Skeletal muscle tissue (tissue), 4 donors: ENCODE data around the gene VIPR2. TPM values are rescaled to one million over a fixed set of nuclear protein-coding genes. Genes with fewer than 3 reads are reported as not detected.
"Not testable (repeated sequence)": the region's sequence is repeated elsewhere in the genome, so short reads cannot be mapped to it uniquely, and the experiment has no call there.

ENCODE experiments used
- H3K27ac ChIP-seq: one replicate; pipeline ENCODE4 v1.7.0; 2013; ENCODE audit warnings: mild to moderate bottlenecking, low read depth, low read length, inconsistent platforms
- H3K27me3 ChIP-seq, 3 donors: one replicate each; pipeline ENCODE4 v1.7.0; 2013; ENCODE audit warnings: low read length in 3 of 3; ENCODE audit not compliant: control insufficient read depth in 3 of 3, insufficient read depth in 3 of 3
- H3K36me3 ChIP-seq, 3 donors: one replicate each; pipeline ENCODE4 v1.7.0; 2013; ENCODE audit warnings: low read length in 3 of 3; ENCODE audit not compliant: control insufficient read depth in 3 of 3, insufficient read depth in 3 of 3
- H3K4me1 ChIP-seq, 3 donors: one replicate each; pipeline ENCODE4 v1.7.0; 2013; ENCODE audit warnings: low read length in 3 of 3, mild to moderate bottlenecking in 3 of 3; ENCODE audit not compliant: control insufficient read depth in 3 of 3, insufficient read depth in 3 of 3
- H3K4me3 ChIP-seq, 3 donors: one replicate each; pipeline ENCODE4 v1.7.0; 2013; ENCODE audit warnings: low read length in 3 of 3
- H3K9ac ChIP-seq, 3 donors: one replicate each; pipeline ENCODE4 v1.7.0; 2013; ENCODE audit warnings: low read length in 3 of 3, mild to moderate bottlenecking in 3 of 3, moderate library complexity in 2 of 3, low read depth in 1 of 3
- H3K9me3 ChIP-seq, 3 donors: one replicate each; pipeline ENCODE4 v1.7.0; 2013; ENCODE audit warnings: low read length in 3 of 3; ENCODE audit not compliant: control insufficient read depth in 3 of 3
- total RNA-seq: library from RNA; depleted of rRNA; stranded (reverse); fragments of >200 nt; gene quantifications from one replicate; pipeline ENCODE4 v1.2.3, GENCODE V29; 2014
- donor health status: Osteomylitis.

The VIPR2 gene
- total RNA-seq, 1 donor from 2014 or later: 6.3 TPM

DNA sequence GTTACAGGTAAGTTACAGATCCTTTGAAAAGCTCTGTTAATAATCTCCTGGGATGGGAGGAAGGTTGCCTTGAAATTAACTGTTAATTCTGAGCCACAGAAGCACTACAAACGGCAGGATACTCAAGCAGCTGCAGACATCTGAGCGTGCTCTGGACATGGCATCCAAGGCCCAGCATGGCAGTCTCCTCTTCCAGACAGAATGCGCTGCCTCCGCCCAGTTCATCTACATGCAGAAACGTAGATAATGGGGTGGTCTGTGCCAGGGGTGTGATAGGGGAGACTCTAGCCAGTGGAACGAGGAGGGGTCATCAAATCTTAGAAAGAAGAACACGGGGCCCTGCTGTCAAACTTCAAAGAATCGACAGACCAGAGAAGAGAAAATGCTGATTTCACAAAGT lies 13.8 kb downstream of the VIPR2 start:
- H3K4me1 ChIP-seq: no peaks in the 10 kb centered on the region
- H3K9ac ChIP-seq: no peak overlapping the region
- no peaks in the 10 kb centered on the region for H3K36me3 ChIP-seq
- no peak overlapping the region for H3K4me3 ChIP-seq
- H3K27me3 ChIP-seq: peaks cover 0 to 5% (median 2%) of the 10 kb centered on the region in 3 donors
- no peaks in the 10 kb centered on the region for H3K9me3 ChIP-seq
- no peak overlapping the region for H3K27ac ChIP-seq

DNA sequence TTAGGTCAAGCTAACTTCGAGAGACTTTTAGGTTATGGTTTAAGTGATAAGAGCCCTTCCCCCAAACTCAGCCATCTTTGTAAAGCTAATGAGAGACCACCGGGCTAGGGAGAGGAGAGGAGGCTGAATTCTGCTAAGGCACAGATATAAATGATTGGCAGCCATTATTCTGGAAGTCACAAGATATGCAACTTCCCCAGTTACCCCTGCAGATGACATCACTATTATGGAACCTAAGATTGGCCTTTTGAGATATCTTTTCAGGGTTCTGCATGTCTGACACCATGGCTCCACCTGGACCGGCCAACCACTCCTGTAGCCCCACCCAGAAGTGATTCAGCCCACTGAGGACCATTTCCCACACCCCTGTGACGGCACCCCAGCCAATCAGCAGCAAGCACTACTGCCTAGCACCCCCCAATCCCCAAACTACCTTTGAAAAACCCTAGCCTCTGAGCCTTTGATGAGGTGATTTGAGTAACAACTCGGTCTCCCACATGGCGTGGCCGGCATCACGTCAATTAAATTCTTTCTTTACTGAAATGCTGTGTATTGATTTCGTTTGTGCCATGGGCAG lies 14.4 kb downstream of the VIPR2 start:
- no peak overlapping the region for H3K27ac ChIP-seq

DNA sequence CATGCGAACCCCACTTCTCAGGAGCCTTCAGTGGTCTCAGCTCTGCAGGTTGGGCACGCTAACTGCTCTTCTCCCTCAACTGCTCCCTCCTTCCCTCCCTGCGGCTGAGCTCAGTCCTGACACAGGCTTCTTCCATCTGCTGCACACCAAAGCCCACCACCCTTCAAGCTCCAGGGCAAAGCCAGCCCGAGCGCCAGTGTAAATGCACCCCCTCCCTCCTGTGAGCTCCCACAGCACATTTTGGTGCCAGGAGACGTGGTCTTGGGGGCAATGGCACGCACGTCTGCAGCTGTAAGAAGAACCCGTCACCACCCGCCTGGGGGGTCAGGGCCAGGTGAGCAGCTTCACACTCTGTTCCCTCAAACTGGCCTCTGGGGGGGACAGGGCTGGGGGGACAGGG lies 15.9 kb downstream of the VIPR2 start:
- H3K4me1 ChIP-seq: no peaks in the 10 kb centered on the region
- peaks cover 0 to 5% (median 2%) of the 10 kb centered on the region in 3 donors for H3K27me3 ChIP-seq
- no peaks in the 10 kb centered on the region for H3K9me3 ChIP-seq
- H3K36me3 ChIP-seq: no peaks in the 10 kb centered on the region
- H3K4me3 ChIP-seq: no peak overlapping the region
- no peak overlapping the region for H3K9ac ChIP-seq
- no peak overlapping the region for H3K27ac ChIP-seq

More for the DNA sequence above, 14.4 kb downstream of the VIPR2 start:
- no peak overlapping the region for H3K4me3 ChIP-seq
- no peak overlapping the region for H3K9ac ChIP-seq
- H3K9me3 ChIP-seq: no peaks in the 10 kb centered on the region
- no peaks in the 10 kb centered on the region for H3K36me3 ChIP-seq
- H3K27me3 ChIP-seq: peaks cover 0 to 5% (median 2%) of the 10 kb centered on the region in 3 donors
- no peaks in the 10 kb centered on the region for H3K4me1 ChIP-seq

DNA sequence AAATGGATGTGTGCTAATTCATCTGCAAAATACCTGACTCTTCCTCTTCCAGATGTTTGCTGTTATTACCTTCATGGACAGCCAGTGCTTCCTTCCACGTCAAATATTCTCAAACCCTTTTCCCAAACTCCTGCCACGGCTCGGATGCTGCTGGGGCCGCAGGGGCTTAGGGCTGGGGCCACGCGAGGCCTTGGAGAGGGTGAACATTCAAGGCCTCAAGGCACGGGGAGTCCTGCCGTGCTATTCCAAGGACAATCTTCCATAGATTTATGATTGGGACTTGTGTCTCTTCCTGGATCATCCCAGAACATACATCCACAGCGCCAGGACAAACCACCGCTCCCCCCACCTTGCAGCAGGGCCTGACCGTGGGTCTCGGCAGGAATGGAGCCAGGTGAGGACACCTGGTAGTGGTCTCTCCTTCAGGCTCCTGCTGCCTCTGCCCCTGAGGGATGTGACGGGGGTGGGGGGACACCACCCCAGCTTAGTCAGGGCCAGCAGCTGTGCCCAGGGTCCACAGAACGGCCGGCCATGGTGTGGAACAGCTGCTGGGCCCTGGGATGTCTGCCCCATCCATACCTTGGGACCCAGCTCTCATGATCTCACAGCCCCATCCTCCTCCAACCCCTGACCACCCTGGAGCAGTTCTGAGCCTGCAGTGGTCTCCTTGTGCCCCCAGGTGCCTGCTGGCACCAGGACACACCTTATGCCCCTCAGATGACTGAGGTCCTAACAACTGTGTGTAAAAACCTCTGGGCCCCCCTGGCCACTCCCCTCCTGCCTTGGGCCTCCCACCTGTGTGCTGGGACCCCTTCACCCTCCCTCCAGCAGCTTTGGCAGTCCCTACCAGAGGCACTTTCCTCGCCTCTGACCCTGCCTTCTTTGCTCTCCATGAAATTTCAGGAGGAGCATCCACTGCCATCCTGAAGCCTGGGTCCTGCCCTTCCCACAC lies 16.7 kb downstream of the VIPR2 start:
- Histone ChIP-seq H3K4me1 (no peaks in the 10 kb centered on the region), H3K27me3 (peaks cover 0 to 5% (median 2%) of the 10 kb centered on the region in 3 donors), H3K9ac (no peak overlapping the region), H3K9me3 (no peaks in the 10 kb centered on the region), H3K4me3 (no peak overlapping the region), H3K27ac (no peak overlapping the region), H3K36me3 (no peaks in the 10 kb centered on the region)

DNA sequence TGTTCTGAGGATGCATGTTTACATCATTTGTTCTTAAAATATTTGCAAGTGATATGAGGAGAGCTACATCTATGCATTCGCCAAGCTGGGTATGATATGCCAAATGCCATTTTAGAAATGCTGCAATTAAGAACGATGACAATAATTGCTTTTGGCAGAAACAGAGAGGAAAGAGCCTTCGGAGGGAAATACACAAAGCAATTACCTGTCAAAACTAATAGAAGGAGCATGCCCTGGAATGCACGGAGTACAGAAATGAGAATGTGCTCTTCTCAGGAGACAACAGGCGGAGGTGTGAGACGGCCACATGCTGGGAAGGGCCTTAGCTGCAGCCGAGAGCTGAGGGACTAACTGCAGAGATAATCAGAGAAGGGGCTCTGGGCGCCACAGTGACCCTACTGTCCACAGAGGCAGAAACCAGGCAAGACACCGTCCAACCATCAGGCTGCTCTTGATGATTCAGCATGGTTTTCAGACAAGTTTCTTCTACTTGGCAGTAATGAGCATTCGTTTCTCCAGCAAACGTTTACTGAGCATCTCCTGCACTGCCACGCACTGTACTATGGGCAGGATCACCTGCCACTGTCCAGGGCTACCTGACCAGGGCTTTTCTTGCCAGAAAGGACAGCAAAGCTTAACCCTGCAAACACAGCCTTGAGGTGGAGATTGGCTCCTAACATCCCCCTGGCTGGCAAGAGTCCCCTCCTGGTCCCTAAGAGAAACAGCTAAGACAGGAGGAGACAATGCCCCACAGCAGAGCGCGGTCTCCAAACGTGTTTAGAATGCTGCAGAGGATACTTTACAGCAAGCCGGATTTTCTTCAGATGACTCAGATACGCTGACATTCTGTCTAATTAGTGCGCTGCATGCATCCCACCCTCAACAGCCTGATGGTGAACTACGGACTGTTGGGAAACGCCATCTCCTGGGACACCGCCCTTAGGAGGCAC lies 18.1 kb downstream of the VIPR2 start:
- H3K9me3 ChIP-seq: no peaks in the 10 kb centered on the region
- H3K27me3 ChIP-seq: peaks cover 0 to 5% (median 2%) of the 10 kb centered on the region in 3 donors
- H3K36me3 ChIP-seq: no peaks in the 10 kb centered on the region
- no peak overlapping the region for H3K4me3 ChIP-seq
- H3K9ac ChIP-seq: no peak overlapping the region
- H3K27ac ChIP-seq: no peak overlapping the region
- H3K4me1 ChIP-seq: no peaks in the 10 kb centered on the region

DNA sequence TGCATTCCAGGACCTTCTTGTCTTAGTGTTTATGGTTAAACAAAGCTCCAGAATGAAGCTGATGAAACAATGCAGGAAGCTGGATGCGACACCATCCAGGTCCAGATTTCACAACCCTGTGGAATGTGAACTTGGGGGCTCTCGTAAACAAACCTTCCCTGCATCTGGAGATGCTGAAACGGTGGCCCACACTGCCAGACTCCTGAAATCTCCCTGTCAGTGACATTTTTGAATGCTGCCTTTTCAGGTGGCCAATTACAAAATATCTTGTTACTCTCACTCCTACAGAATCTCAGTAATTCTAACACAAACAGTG lies 18.8 kb downstream of the VIPR2 start:
- Histone ChIP-seq H3K27ac (no peak overlapping the region), H3K9ac (no peak overlapping the region), H3K27me3 (peaks cover 0 to 5% (median 2%) of the 10 kb centered on the region in 3 donors), H3K4me1 (no peaks in the 10 kb centered on the region), H3K4me3 (no peak overlapping the region), H3K9me3 (no peaks in the 10 kb centered on the region), H3K36me3 (no peaks in the 10 kb centered on the region)

DNA sequence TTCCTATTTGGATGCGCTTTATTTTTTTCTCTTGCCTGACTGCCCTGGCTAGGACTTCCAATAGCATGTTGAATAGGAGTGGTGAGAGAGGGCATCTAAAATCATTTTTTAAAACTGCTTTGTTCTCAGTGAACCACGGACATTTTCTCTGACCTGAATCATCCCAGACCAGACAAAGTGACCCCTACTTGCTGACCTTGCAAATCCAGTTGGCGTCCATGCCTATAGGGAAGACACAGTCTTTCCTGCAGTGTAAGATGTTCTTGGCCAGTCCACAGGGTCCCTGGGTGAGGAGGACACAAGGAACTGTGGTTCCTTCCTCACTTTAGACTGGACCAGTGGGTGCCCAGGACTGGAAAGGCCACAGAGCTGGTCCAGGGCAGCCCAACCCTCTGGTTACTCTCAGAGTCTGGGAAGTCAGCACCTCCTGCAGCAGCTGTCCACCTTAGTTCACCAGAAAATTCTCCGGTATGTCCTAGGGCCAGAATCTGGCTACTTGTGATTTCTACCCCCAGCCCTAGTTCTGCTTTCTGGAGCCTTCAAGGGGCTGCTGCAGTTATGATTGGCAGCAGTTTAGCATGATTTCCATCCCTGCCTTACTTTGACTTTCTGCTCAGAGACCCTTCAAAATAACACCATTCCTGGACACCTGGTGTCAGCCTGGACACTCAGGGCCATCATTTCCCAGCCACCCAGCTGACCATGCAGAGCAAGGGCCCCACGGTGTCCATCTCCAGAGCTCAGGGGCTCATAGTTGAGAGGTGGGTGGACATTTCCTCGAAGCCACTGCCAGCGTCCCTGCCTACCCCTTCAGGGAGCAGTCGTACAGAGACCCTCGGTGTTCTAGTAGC lies 19.3 kb downstream of the VIPR2 start:
- Histone ChIP-seq H3K9ac (no peak overlapping the region), H3K36me3 (no peaks in the 10 kb centered on the region), H3K27ac (no peak overlapping the region), H3K9me3 (no peaks in the 10 kb centered on the region), H3K4me1 (no peaks in the 10 kb centered on the region), H3K4me3 (no peak overlapping the region), H3K27me3 (peaks cover 0 to 8% (median 2%) of the 10 kb centered on the region in 3 donors)

DNA sequence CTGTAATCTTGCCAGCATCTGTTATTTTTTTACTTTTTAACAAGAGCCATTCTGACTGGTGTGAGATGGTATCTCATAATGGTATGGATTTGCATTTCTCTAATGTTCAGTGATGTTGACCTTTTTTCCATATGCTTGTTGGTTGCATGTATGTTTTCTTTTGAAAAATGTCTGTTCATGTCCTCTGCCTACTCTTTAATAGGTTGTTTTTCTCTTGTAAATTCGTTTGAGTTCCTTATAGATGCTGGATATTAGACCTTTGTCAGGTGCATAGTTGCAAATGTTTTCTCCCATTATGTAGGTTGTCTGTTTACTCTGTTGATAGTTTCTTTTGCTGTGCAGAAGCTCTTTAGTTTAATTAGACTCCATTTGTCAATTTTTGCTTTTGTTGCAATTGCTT lies 20.9 kb downstream of the VIPR2 start:
- H3K4me1 ChIP-seq, H3K9ac ChIP-seq, H3K27ac ChIP-seq, H3K9me3 ChIP-seq, H3K27me3 ChIP-seq, H3K4me3 ChIP-seq, H3K36me3 ChIP-seq: not testable (repeated sequence)

DNA sequence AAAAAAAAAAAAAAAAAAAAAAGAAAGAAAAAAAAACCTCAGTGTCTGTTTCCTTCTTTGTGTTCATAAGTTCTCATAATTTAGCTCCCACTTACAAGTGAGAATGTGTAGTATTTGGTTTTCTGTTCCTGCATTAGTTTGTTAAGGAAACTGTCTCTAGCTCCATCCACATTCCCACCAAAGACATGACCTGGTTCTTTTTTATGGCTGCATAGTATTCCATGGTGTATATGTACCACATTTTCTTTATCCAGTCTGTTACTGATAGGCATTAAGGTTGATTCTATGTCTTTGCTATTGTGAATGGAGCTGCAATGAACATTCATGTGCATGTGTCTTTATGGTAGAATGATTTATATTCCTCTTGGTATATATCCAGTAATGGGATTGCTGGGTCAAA lies 21.4 kb downstream of the VIPR2 start:
- H3K9me3 ChIP-seq, H3K4me1 ChIP-seq, H3K36me3 ChIP-seq, H3K4me3 ChIP-seq, H3K9ac ChIP-seq, H3K27me3 ChIP-seq, H3K27ac ChIP-seq: not testable (repeated sequence)
